ENCODE results near the gene LDAH.
A peak's percentile ranks its signal among the peaks of the same experiment; 100 is the strongest.
"Not testable (repeated sequence)": the region's sequence is repeated elsewhere in the genome, so short reads cannot be mapped to it uniquely, and the experiment has no call there.

Gene LDAH

GRCh38 chr2:20755132-20755800, 67.6 kb downstream of the LDAH start:
- H3K4me1 Mint-ChIP-seq = peaks cover 13% of the 10 kb centered on the region
- H3K4me3 Mint-ChIP-seq = no peak overlapping the region
- peaks cover 32% of the 10 kb centered on the region for H3K36me3 Mint-ChIP-seq
- no peaks in the 10 kb centered on the region for H3K9me3 Mint-ChIP-seq
- no peaks in the 10 kb centered on the region for H3K27me3 Mint-ChIP-seq
- H3K27ac Mint-ChIP-seq = no peak overlapping the region

DNA sequence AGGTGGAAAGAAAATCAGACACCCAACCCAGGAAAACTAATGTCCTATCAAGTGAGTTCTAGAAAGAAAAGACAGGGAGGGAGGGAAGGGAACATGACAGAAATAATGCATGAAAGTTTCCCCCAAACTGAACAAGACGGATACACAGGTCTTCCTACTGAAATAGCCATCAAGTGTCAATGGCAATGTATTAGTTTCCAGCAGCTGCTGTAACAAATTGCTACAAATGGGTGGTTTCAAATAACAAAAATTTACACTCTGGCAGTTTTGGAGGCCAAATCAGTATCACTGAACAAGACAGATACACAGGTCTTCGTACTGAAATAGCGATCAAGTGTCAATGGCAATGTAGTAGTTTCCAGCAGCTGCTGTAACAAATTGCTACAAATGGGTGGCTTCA, 70.6 kb downstream of the LDAH start:
- no peak overlapping the region for H3K4me3 Mint-ChIP-seq
- no peaks in the 10 kb centered on the region for H3K4me1 Mint-ChIP-seq
- H3K36me3 Mint-ChIP-seq = peaks cover 23% of the 10 kb centered on the region
- no peaks in the 10 kb centered on the region for H3K27me3 Mint-ChIP-seq
- no peaks in the 10 kb centered on the region for H3K9me3 Mint-ChIP-seq
- no peak overlapping the region for H3K27ac Mint-ChIP-seq

GRCh38 chr2:20747317-20747716, 75.6 kb downstream of the LDAH start:
- Mint-ChIP-seq H3K9me3 (peaks cover 7% of the 10 kb centered on the region), H3K4me1 (no peaks in the 10 kb centered on the region), H3K36me3 (peaks cover 28% of the 10 kb centered on the region), H3K27ac (no peak overlapping the region), H3K4me3 (no peak overlapping the region), H3K27me3 (no peaks in the 10 kb centered on the region)

DNA sequence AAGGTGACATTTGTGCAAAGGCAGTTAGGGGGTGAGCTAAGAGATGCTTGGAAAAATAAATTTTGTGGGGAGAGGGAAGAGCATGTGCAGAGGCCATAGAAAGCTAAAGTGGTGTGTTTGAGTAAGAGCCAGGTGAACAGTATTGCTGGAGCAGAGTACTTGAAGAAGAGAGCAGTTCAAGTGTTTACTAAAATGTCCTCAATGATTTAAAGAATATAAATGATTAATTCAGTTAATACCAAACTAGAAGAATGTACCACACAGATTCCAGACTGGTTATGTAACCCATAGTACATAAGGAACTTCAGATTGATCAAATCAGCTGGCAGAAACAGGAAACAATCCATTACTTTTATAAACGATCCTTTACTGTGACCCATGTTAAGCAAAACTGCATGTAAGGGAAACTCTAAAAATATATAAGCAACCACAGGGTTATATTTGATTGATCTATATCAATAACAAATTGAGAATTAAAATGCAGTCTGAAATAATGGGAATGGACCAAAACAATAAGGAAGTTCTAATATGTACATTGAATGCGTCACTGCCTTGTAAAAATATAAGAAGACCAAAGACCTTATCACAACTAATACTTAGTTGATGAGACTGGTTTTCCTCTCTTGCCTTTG, 76.9 kb downstream of the LDAH start:
- no peak overlapping the region for H3K4me3 Mint-ChIP-seq
- peaks cover 33% of the 10 kb centered on the region for H3K36me3 Mint-ChIP-seq
- H3K4me1 Mint-ChIP-seq = no peaks in the 10 kb centered on the region
- H3K27ac Mint-ChIP-seq = no peak overlapping the region
- H3K27me3 Mint-ChIP-seq = no peaks in the 10 kb centered on the region
- H3K9me3 Mint-ChIP-seq = peaks cover 7% of the 10 kb centered on the region

- no peaks in the 10 kb centered on the region for H3K4me1 Mint-ChIP-seq
- no peak overlapping the region for H3K4me3 Mint-ChIP-seq
- H3K9me3 Mint-ChIP-seq = peaks cover 7% of the 10 kb centered on the region
- no peak overlapping the region for H3K27ac Mint-ChIP-seq
- no peaks in the 10 kb centered on the region for H3K27me3 Mint-ChIP-seq
- H3K36me3 Mint-ChIP-seq = peaks cover 30% of the 10 kb centered on the region
These were observed 78.2 kb downstream of the LDAH start for GRCh38 chr2:20744366-20745335.

- Mint-ChIP-seq H3K4me3 (no peak overlapping the region), H3K27ac (no peak overlapping the region), H3K36me3 (peaks cover 49% of the 10 kb centered on the region), H3K4me1 (no peaks in the 10 kb centered on the region), H3K27me3 (no peaks in the 10 kb centered on the region), H3K9me3 (peaks cover 3% of the 10 kb centered on the region)
These were observed 84.1 kb downstream of the LDAH start for GRCh38 chr2:20738772-20739171.

DNA sequence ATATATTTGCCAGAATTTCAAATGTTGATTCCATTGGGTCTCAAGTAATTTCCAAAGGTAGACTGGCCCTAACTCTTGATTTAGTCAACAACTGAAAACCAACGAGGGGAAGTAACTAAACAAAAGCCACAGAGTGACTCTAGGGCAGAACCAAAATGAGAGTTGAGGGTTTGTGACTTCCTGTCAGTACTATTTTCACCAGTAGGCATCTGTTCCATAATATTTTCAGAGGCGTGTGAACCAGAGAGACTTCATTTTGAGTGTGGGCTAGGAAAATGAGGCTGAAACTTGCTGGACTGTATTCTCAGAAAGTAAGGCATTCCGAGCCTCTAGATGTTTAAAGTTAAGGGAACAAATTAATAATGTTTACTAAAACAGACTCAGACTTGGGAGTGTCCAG, 85.4 kb downstream of the LDAH start:
- Mint-ChIP-seq H3K4me3 (no peak overlapping the region), H3K9me3 (no peaks in the 10 kb centered on the region), H3K27me3 (no peaks in the 10 kb centered on the region), H3K36me3 (peaks cover 42% of the 10 kb centered on the region), H3K27ac (no peak overlapping the region), H3K4me1 (no peaks in the 10 kb centered on the region)

DNA sequence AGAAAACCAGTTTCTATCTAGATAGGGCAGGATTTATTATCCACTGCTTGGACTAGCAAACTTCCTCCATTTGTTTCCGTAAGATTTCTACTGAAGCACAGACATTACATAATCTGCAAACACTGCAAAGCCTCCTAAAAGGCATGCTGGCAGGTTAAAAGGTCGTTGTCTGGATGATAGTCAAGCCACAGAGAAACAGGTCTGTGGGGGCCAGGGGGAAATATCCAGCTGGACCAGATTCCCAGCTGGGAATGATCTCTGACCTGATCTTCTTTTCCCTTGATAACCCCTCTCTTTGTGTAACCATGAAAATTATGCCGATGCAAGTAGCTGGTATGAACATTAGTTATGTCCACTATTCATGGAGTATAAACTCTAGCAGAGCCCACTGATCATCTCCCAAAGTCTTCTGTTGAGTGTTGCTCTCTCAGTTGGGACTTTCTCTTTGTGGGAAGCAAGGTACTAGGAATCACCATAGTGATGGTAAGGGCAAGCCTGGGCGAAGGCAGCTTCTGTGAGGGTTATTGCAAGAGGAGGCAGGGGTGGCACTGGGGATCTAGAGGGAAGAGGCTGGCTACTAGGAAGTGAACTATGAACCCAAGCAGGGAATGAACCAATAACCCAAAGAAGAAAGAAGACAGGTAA, 94.7 kb downstream of the LDAH start:
- Mint-ChIP-seq H3K36me3 (peaks cover 29% of the 10 kb centered on the region), H3K27ac (no peak overlapping the region), H3K4me3 (no peak overlapping the region), H3K27me3 (no peaks in the 10 kb centered on the region), H3K4me1 (no peaks in the 10 kb centered on the region), H3K9me3 (no peaks in the 10 kb centered on the region)

DNA sequence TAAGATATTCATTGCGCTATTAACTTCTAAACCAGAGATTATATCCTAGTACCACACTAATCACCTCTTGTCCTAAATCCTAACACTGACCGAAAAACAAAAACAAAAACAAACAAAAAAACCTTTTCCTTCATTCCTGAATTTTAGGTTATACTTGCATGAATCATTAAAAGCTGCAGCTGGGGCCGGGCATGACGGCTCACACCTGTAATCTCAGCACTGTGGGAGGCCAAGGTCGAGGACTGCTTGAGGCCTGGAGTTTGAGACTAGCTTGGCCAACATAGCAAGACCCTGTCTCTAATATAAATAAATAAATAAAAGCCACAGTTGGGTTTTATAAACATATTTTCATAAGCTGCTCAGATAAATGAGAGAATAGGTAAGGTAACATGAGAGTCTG, 96.0 kb downstream of the LDAH start:
- Mint-ChIP-seq H3K27ac (no peak overlapping the region), H3K4me1 (no peaks in the 10 kb centered on the region), H3K4me3 (no peak overlapping the region), H3K27me3 (no peaks in the 10 kb centered on the region), H3K9me3 (no peaks in the 10 kb centered on the region), H3K36me3 (peaks cover 30% of the 10 kb centered on the region)

- Mint-ChIP-seq H3K27me3 (no peaks in the 10 kb centered on the region), H3K9me3 (peaks cover 4% of the 10 kb centered on the region), H3K27ac (peak overlapping the region; percentile 3), H3K36me3 (peaks cover 33% of the 10 kb centered on the region), H3K4me1 (peaks cover 3% of the 10 kb centered on the region), H3K4me3 (no peak overlapping the region)
These were observed 97.1 kb downstream of the LDAH start for GRCh38 chr2:20725782-20726181.

DNA sequence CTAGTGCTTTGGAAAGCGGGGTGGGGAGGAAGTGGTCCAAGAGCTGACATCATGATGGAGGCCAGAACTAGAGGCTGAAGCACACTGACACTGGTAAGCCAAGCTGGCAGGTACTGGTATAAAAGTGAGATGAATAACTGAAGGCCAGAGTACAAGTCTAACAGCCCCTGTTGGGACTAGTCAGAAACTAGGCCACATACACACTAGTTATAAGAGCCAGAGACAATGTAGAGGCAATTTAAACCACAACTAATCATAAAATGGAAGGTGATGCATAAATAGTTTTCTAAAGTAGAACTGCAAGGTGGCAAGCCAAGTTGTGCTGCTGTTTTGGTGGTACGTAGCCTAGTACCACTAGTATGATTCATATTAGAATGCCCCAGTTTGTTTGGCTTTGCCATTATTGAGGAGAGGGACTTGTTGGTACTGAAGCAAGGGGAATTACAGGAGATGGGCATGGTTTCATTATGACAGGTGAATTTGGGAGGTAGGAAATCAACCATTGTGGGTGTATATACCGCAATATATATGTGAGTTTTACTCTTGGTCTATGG, 98.3 kb downstream of the LDAH start:
- Mint-ChIP-seq H3K27ac (no peak overlapping the region), H3K36me3 (peaks cover 38% of the 10 kb centered on the region), H3K9me3 (peaks cover 6% of the 10 kb centered on the region), H3K4me3 (no peak overlapping the region), H3K27me3 (no peaks in the 10 kb centered on the region), H3K4me1 (peaks cover 7% of the 10 kb centered on the region)

GRCh38 chr2:20723543-20723942, 99.4 kb downstream of the LDAH start:
- Mint-ChIP-seq H3K36me3 (peaks cover 42% of the 10 kb centered on the region), H3K27ac (no peak overlapping the region), H3K4me3 (no peak overlapping the region), H3K4me1 (peaks cover 7% of the 10 kb centered on the region), H3K9me3 (peaks cover 11% of the 10 kb centered on the region), H3K27me3 (no peaks in the 10 kb centered on the region)

DNA sequence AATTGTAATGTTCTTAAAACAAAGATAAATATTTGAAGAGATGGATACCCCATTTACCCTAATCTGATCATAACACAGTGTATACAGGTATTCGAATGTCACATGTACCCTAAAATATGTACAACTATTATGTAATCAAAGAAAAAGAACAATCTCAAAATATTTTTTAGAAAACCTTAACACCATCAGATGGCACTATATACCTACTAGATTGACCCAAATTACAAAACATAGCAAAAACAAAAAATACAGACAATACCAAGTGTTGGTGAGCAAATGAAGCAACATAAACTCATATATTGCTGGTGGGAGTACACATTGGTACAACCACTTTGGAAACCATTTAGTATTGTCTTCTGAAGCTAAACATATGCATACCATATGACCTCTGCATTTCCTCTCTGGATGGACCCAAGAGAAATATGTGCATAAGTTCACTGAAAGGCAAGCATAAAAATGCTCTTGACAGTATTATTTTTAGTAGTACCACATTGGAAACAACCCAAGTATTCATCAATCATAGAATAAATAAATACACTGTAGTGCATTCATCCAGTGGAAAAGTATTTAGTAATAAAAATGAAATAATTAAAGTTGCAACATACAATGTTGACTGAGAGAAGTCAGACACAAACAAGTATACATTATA, 100.2 kb downstream of the LDAH start:
- Mint-ChIP-seq H3K4me3 (no peak overlapping the region), H3K36me3 (peaks cover 50% of the 10 kb centered on the region), H3K4me1 (peaks cover 7% of the 10 kb centered on the region), H3K9me3 (peaks cover 19% of the 10 kb centered on the region), H3K27ac (no peak overlapping the region), H3K27me3 (no peaks in the 10 kb centered on the region)

DNA sequence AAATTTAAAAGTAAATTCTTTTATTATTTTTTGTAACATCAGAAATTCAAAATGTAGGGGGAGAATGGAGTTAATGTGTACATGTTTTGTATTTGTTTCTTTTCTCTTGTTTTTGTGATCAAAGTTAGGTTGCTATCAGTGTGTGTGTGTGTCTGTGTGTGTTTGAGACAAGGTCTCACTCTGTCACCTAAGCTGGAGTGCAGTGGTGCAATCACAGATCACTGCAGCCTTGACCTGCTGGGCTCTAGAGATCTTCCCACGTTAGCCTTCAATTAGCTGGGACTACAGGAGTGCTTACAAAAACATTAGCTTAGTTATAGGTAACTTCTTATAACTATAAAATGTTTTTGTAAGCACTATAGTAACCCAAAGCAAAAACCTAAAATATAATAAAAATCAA, 105.3 kb downstream of the LDAH start:
- H3K36me3 Mint-ChIP-seq = peaks cover 56% of the 10 kb centered on the region
- H3K27me3 Mint-ChIP-seq = no peaks in the 10 kb centered on the region
- no peak overlapping the region for H3K4me3 Mint-ChIP-seq
- peaks cover 16% of the 10 kb centered on the region for H3K4me1 Mint-ChIP-seq
- peaks cover 19% of the 10 kb centered on the region for H3K9me3 Mint-ChIP-seq
- H3K27ac Mint-ChIP-seq = no peak overlapping the region

GRCh38 chr2:20716164-20716563, 106.7 kb downstream of the LDAH start:
- H3K27ac Mint-ChIP-seq = not testable (repeated sequence)

More at GRCh38 chr2:20716164-20716563, 106.7 kb downstream of the LDAH start:
- H3K27me3 Mint-ChIP-seq, H3K4me3 Mint-ChIP-seq: not testable (repeated sequence)
- peaks cover 20% of the 10 kb centered on the region for H3K4me1 Mint-ChIP-seq
- H3K36me3 Mint-ChIP-seq = peaks cover 55% of the 10 kb centered on the region
- H3K9me3 Mint-ChIP-seq = peaks cover 18% of the 10 kb centered on the region
